HEK293 (cell line): ENCODE data around the gene MCM5.

Source experiments
- CTCF ChIA-PET: fragments of 350-600 bp; formaldehyde crosslinking; extraction: SDS; loops from one replicate; lab custom pipeline; 2021; ENCODE audit warnings: antibody characterized with exemption; lab: Yijun Ruan, JAX
- POLR2A ChIA-PET: fragments of 300-600 bp; formaldehyde crosslinking; extraction: SDS; loops from one replicate; lab custom pipeline; 2020; ENCODE audit warnings: antibody characterized with exemption, inconsistent platforms; lab: Yijun Ruan, JAX
- H3K27ac ChIP-seq: fragments of 200-500 bp; sonication (Bioruptor generic); 2 replicates; pipeline ENCODE4 v1.5.1; 2014; ENCODE audit warnings: low read depth, low read length, control low read depth, inconsistent platforms; ENCODE audit errors: extremely low read depth
- H3K36me3 ChIP-seq, 2 experiments: fragments of 200-500 bp in 1 of 2; sonication (Bioruptor generic) in 1 of 2; 1 replicate in 1 of 2; 2 replicates in 1 of 2; pipeline ENCODE4 v1.5.1; 2014 to 2017; ENCODE audit warnings: inconsistent platforms in 2 of 2, low read length in 2 of 2; ENCODE audit not compliant: control insufficient read depth in 2 of 2, insufficient read depth in 1 of 2
- H3K4me1 ChIP-seq: fragments of 200-500 bp; sonication (Bioruptor generic); 2 replicates; pipeline ENCODE4 v1.5.1; 2014; ENCODE audit warnings: mild to moderate bottlenecking, low read length, inconsistent platforms; ENCODE audit not compliant: control insufficient read depth, insufficient read depth
- H3K4me3 ChIP-seq: 2 replicates; pipeline ENCODE4 v1.5.1; 2011; ENCODE audit warnings: low read depth, mild to moderate bottlenecking, control low read depth, low read length, moderate library complexity
- H3K9me3 ChIP-seq: fragments of 200-500 bp; sonication (Bioruptor generic); 2 replicates; pipeline ENCODE4 v1.5.1; 2014; ENCODE audit warnings: low read depth, low read length, inconsistent platforms; ENCODE audit not compliant: control insufficient read depth, insufficient read depth
- GLIS1 ChIP-seq: fragments of 450-650 bp; formaldehyde crosslinking; IDR thresholded peaks from 2 replicates; pipeline ENCODE4 v1.5.1; 2016; ENCODE audit warnings: missing biosample characterization, missing genetic modification characterization
- HOXA7 ChIP-seq: sonication (generic); formaldehyde crosslinking; IDR thresholded peaks from 2 replicates; pipeline ENCODE4 v1.8.1; 2022; ENCODE audit warnings: missing genetic modification reagents, borderline replicate concordance
- PRDM1 ChIP-seq: fragments of 450-650 bp; formaldehyde crosslinking; IDR thresholded peaks from 2 replicates; pipeline ENCODE4; 2016; ENCODE audit warnings: missing biosample characterization, missing genetic modification characterization
- REST ChIP-seq: fragments of 450-650 bp; formaldehyde crosslinking; IDR thresholded peaks from 2 replicates; pipeline ENCODE4 v1.5.1; 2016; ENCODE audit warnings: missing biosample characterization, missing genetic modification characterization
- SETDB1 ChIP-seq: IDR thresholded peaks from one replicate; pipeline ENCODE4 v1.6.1; 2017; ENCODE audit warnings: mild to moderate bottlenecking, low read length, moderate library complexity, mixed read lengths; ENCODE audit not compliant: insufficient read length
- TCF7L2 ChIP-seq: IDR thresholded peaks from 2 replicates; pipeline ENCODE4 v1.6.1; 2011; ENCODE audit warnings: low read depth, mild to moderate bottlenecking, inconsistent platforms, low read length, moderate library complexity, borderline replicate concordance
- ZBTB49 ChIP-seq: fragments of 450-650 bp; formaldehyde crosslinking; IDR thresholded peaks from 2 replicates; pipeline ENCODE4 v1.5.1; 2016; ENCODE audit warnings: missing biosample characterization, missing genetic modification characterization, low read depth
- ZBTB7A ChIP-seq: fragments of 450-650 bp; formaldehyde crosslinking; IDR thresholded peaks from 2 replicates; pipeline ENCODE4 v1.5.1; 2016; ENCODE audit warnings: low read depth, missing biosample characterization, missing genetic modification characterization
- ZIC2 ChIP-seq: fragments of 450-650 bp; formaldehyde crosslinking; IDR thresholded peaks from 2 replicates; pipeline ENCODE4 v1.5.1; 2016; ENCODE audit warnings: missing biosample characterization, missing genetic modification characterization
- ZNF148 ChIP-seq: fragments of 450-650 bp; formaldehyde crosslinking; IDR thresholded peaks from 2 replicates; pipeline ENCODE4 v1.5.0; 2017; ENCODE audit warnings: missing biosample characterization, missing genetic modification characterization, borderline replicate concordance
- ZNF16 ChIP-seq: fragments of 450-650 bp; formaldehyde crosslinking; IDR thresholded peaks from 2 replicates; pipeline ENCODE4 v1.5.1; 2016; ENCODE audit warnings: low read depth, missing biosample characterization, missing genetic modification characterization
- ZNF24 ChIP-seq: fragments of 450-650 bp; formaldehyde crosslinking; IDR thresholded peaks from 2 replicates; pipeline ENCODE4 v1.5.1; 2016; ENCODE audit warnings: missing biosample characterization, missing genetic modification characterization
- ZNF274 ChIP-seq, 2 experiments: fragments of 200-500 bp in 1 of 2; fragments of 450-650 bp in 1 of 2; sonication (Bioruptor generic) in 1 of 2; formaldehyde crosslinking in 1 of 2; IDR thresholded peaks; 2 replicates each; pipeline versions ENCODE4 v1.5.1 to v1.6.1; 2014 to 2016; ENCODE audit warnings: borderline replicate concordance in 1 of 2, inconsistent platforms in 1 of 2, low read length in 1 of 2, missing biosample characterization in 1 of 2, missing genetic modification characterization in 1 of 2
- ZNF354C ChIP-seq: fragments of 450-650 bp; formaldehyde crosslinking; IDR thresholded peaks from 2 replicates; pipeline ENCODE4 v1.5.1; 2016; ENCODE audit warnings: missing biosample characterization, missing genetic modification characterization, low read depth, borderline replicate concordance
- ZNF561 ChIP-seq: fragments of 450-650 bp; IDR thresholded peaks from 2 replicates; pipeline ENCODE4 v1.5.1; 2018; ENCODE audit warnings: missing biosample characterization, missing genetic modification characterization, borderline replicate concordance
- ZNF791 ChIP-seq: fragments of 450-650 bp; formaldehyde crosslinking; IDR thresholded peaks from 2 replicates; pipeline ENCODE4 v1.5.1; 2016; ENCODE audit warnings: missing biosample characterization, missing genetic modification characterization

MCM5 gene

GRCh38 chr22:35449829-35450689 is 50.1 kb downstream of the MCM5 start (continued):
- no peak for TF ChIP-seq ZNF16 (tag by site-specific recombination)
- no peak for TF ChIP-seq SETDB1
- no peak for TF ChIP-seq ZNF148 (tag by site-specific recombination)
- no peak for TF ChIP-seq ZBTB7A
- TF ChIP-seq ZNF354C (tag by site-specific recombination), result no peak

GRCh38 chr22:35450824-35451569 is 51.1 kb downstream of the MCM5 start:
- Histone ChIP-seq H3K4me3 (no peak overlapping the region), H3K4me1 (peaks cover 7% of the 10 kb centered on the region), H3K36me3 (peaks cover 0 to 36% of the 10 kb centered on the region in 2 experiments; a peak in 1 of 3 replicates)
- POLR2A ChIA-PET, result no interaction called here
- TF ChIP-seq PRDM1 (tag by site-specific recombination), result no peak
- TF ChIP-seq ZNF24 (tag by site-specific recombination), result peak; percentile 82
- TF ChIP-seq, all 188 proteins: peak for 1
- no peak overlapping the region for H3K27ac ChIP-seq
- no peaks in the 10 kb centered on the region for H3K9me3 ChIP-seq
- CTCF ChIA-PET, result interaction anchor here (1.0 kb wide), 1 partner anchor 132 kb away, joined by 4 read pairs; no protein-coding TSS in a partner anchor

GRCh38 chr22:35451592-35451991 is 51.7 kb downstream of the MCM5 start:
- no peak overlapping the region for H3K4me3 ChIP-seq
- H3K9me3 ChIP-seq, result no peaks in the 10 kb centered on the region
- peaks cover 0 to 32% of the 10 kb centered on the region in 2 experiments; a peak in 1 of 3 replicates for H3K36me3 ChIP-seq
- TF ChIP-seq REST (tag by site-specific recombination) (no peak), ZIC2 (tag by site-specific recombination) (peak; percentile 40; the same call in 1 of the 2 replicates)
- H3K4me1 ChIP-seq, result peaks cover 7% of the 10 kb centered on the region
- ChIA-PET CTCF (interaction anchor here (0.6 to 1.0 kb wide), 2 partner anchors 24 to 132 kb away, joined by 4 read pairs; no protein-coding TSS in a partner anchor), POLR2A (no interaction called here)
- H3K27ac ChIP-seq, result no peak overlapping the region

- no peaks in the 10 kb centered on the region for H3K9me3 ChIP-seq
- H3K36me3 ChIP-seq, result peaks cover 0 to 26% of the 10 kb centered on the region in 2 experiments; a peak in 1 of 3 replicates
- ChIA-PET POLR2A (no interaction called here), CTCF (interaction anchor here (0.6 kb wide), 1 partner anchor 130 kb away, joined by 3 read pairs; no protein-coding TSS in a partner anchor)
- peaks cover 7% of the 10 kb centered on the region for H3K4me1 ChIP-seq
- H3K4me3 ChIP-seq, result no peak overlapping the region
- H3K27ac ChIP-seq, result no peak overlapping the region
- TF ChIP-seq TCF7L2 (no peak), GLIS1 (no peak), HOXA7 (CRISPR knock-in tag) (no peak), ZNF791 (no peak), ZBTB49 (no peak), ZNF274 (IDR thresholded peaks at IDR 0.05; ENCODE audit: low read length) (no peak), ZNF274 (tag by site-specific recombination; IDR thresholded peaks at IDR 0.05; ENCODE audit: borderline replicate concordance) (no peak), ZNF561 (tag by site-specific recombination) (no peak)
Measured at GRCh38 chr22:35452351-35452781, 52.4 kb downstream of the MCM5 start.
